HG02852 (cell line): ENCODE measurements around the gene DSG2.
A peak's percentile ranks its signal among the peaks of the same experiment; 100 is the strongest.
"Not testable (repeated sequence)": the region's sequence is repeated elsewhere in the genome, so short reads cannot be mapped to it uniquely, and the experiment has no call there.

Source experiments
- ATAC-seq: cut with Tn5 transposase; IDR thresholded peaks from one replicate; pipeline ENCODE4 v1.9.1; 2021; ENCODE audit warnings: mild to moderate bottlenecking, moderate library complexity; ENCODE audit not compliant: unreplicated experiment

DSG2 gene

GRCh38 chr18:31497836-31498573, at the start of gene DSG2:
DSG2 (plus strand) TSS chr18:31498177; CDS start chr18:31498252, 75 bp downstream.
- peak; percentile 53 for ATAC-seq

DNA sequence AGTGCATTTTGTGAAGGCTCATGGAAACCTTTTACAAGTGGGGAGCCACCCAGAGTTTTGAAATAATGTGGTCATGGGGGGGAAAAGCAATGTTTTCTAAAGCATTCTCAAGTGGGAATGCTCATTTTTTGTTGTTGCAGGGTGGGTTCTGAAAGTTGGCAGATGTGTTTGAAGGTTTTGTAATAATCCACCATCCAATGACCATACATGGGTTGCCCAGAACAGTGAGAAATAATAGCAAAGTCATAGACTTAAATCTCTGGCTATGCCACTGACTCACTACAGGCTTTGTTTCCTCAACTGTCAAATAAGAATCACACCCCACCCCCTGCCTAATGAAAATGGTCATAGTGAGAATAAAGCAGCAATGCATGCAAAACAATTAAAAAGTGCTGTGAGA, 47.6 kb upstream of the DSG2 start:
- no peak for ATAC-seq

DNA sequence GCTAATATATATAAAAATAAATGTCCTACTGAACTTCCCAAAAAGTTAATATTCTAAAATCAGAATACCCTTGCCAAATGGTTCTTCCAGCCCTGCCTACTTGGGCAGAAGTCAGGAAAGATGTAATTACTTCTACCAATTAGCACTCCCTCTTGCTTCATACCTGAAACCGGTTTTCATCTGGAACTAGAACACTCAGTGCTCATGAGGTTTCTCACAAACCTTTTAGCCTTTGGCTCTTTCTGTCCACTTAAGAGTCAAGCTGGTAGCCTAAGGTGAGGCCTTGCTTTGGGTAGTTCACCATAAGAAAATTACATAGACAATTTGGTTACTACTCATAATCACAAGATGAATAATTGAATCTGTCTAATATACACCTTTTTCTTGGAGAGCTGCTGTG, 46.4 kb upstream of the DSG2 start:
- no peak for ATAC-seq

GRCh38 chr18:31454066-31454708, 43.8 kb upstream of the DSG2 start:
- no peak for ATAC-seq

- ATAC-seq: no peak
Observed at GRCh38 chr18:31469629-31470028, 28.3 kb upstream of the DSG2 start.

- ATAC-seq: no peak
Observed at GRCh38 chr18:31478688-31479087, 19.3 kb upstream of the DSG2 start.

GRCh38 chr18:31482051-31482450, 15.9 kb upstream of the DSG2 start:
- no peak for ATAC-seq

DNA sequence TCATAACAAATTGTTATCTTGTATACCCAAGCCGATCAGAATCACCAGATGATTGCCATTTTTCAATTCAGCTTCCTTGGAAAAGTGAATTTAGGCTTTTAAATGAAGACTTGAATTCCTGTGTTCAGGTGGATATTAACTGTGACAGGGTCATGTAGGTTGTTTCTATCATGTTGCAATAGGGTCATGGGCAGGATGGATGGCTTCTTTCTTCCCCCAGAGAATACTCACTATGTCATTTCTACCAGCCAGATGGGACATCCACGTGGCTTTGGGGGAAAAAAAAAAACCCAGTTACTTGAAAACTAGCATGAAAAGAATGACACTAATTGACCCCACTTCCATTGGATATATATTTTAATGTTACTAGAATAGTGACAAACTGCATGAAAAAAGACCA, 14.6 kb upstream of the DSG2 start:
- ATAC-seq: no peak

- no peak for ATAC-seq
Observed at GRCh38 chr18:31484461-31484860, 13.5 kb upstream of the DSG2 start.

DNA sequence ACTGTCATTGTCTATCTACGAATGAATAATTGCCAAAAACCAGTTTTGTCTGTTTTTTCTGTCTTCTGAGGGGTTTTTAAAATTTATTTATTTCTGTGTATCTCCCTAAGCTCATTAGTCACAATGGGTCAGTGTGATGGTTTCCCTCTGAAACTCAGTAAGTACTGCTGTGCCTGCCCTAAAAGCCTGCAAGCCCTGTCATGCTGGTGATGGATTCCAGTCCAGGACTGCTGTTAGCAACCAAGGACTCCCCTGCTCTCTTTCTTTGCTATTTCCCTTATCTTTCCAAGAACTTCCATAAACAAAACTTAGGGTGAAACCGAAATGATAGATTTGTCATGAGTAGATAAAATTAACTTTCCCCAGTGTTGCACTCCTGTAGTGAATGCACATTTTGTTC, 11.8 kb upstream of the DSG2 start:
- no peak for ATAC-seq

DNA sequence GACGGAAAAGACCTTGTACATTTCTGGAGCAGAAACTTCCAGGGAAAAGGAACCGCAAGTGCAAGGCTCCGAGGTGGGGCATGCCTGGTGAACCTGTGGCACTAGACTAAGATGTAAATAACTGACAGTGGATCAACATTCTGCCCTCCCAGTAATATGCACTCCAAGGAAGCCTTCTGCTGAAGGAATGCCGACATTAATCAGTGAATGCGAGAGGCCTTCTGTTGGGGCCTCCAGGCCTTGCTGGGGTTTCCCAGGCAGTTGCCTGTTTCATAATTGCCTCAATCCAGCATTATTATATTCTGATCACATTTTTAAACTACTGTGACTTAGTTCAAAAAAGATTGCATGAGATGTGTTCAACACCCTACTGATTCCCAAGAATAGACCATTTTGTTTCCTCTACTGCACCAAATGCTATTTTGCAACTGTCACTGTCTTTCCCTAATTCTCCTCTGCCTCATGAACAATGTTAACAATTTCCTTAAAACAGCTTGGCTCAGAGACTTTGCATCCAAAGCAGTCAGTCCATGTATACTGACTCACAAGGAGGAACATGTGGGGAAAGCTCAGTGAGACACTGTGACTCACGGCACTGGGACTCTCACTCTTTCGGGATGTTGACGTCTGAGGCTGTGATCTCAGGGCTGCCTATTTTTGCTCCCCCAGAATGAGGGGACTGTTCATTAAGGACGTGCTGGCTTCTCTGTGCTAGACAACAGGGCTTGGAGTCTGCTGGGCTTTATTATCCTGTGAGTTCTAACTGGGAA, 10.5 kb upstream of the DSG2 start:
- no peak for ATAC-seq

GRCh38 chr18:31489311-31489710, 8.7 kb upstream of the DSG2 start:
- ATAC-seq: no peak

- ATAC-seq: peak; percentile 84
Observed at GRCh38 chr18:31490387-31490786, 7.6 kb upstream of the DSG2 start.

GRCh38 chr18:31490833-31491232, 7.1 kb upstream of the DSG2 start:
- ATAC-seq: no peak

DNA sequence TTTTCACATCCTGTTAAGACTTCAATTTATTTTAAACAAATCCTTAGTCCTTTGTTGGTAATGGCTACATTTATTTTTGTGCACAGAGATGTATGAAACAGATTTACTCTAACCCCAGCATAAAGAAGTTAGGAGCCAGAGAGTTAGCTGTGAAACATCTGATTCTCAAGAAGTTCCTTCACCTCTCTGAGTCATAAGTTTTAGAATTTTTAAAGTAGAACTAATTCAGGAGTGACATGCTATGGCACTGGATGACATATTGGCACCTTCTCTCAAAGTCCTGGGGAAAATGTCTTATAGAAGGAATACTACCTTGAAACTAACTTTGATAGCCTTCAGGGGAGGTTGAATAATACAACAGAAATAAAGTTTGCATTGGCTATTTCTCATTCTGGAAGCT, 6.4 kb upstream of the DSG2 start:
- no peak for ATAC-seq

DNA sequence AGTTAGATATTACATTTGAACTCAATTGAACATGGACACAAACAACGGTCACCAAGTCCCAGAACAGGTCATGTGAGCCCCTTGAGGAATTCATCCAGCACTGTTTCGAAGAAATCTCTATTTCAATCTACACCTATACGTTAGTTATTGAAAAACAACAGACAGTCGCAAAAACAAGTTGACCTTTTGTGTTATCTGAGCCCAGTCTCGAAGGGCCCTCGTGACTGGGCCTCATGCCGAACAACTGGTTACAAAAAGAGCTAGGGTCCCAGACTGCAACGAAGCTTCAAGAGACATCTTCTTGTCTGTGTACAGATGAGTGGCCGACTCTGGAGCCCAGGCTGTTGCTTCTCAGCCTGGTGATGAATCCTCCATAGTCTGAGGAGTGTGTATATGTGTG, 5.3 kb upstream of the DSG2 start:
- ATAC-seq: no peak

DNA sequence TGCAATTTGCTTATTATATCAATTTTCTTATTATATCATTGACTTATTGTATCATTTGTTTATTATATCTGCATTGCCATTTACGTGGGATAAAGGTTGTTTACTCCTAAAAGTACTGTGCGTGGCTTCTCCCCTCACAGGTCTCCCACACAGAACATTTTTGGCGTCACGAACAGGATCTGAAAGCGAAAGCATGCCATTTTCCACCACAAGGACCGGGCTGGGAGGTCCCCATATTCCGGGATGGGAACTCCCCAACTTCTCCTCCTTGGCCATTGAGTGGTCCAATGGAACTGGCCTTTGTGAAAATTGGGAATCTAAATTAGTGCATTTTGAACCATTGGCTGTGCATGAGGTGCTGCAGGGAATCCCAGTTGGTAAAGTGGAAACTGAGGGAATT, 4.8 kb upstream of the DSG2 start:
- no peak for ATAC-seq

GRCh38 chr18:31493941-31494340, 4.0 kb upstream of the DSG2 start:
- ATAC-seq: no peak

DNA sequence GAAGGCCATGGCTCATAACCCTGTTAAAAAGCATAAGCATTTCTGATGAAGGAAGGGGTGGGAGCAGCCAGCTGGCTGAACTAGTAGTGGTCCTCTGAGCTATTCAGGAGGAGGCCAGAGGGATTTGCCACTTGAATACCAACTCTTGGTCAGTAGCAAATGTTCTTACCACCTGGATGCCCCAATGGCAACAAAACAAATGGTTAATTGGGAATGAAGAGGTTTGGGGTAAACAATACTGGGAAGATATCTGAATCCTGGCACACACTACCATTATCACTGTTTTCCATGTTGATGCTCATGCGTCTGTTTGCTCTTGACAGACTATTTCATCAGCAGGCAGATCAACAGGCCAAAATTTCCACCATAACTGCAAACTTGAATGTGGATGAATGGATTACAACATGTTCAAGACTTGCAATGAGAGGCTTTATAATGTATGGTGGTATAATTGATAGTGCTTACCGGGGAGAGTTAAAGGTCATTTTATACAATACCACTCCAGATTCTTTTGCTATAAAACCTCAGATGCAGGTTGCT, 3.2 kb upstream of the DSG2 start:
- not testable (repeated sequence) for ATAC-seq

DNA sequence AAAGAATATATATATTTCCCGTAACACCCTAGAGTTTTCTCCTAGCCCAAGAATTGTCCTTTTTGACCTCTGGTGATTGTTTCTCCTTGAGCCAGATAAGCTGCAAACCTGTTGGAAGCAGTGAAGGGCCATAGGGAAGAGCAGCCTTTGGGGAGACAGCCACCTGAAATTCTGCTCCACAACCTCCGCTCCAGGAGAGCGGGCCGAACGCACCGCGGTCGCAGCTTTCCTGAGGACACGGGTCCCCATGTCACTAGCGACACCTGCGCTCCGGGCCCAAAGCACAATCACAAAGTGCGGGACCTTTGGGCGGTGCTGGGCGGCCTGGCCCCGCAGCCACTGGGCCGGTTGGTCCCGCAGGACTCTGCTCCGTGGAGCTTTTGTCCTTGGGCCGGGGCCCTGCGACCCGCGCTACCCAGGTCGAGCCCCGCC, 557 bp upstream of the DSG2 start:
- peak; percentile 9 for ATAC-seq
